Suprapubic skin (tissue), 3 donors: ENCODE results near the gene VAT1L.

Source experiments
- POLR2AphosphoS5 ChIP-seq, 3 donors: sonication (generic); formaldehyde crosslinking; IDR thresholded peaks; one replicate each; pipeline ENCODE4 v1.6.1; 2017; ENCODE audit warnings: antibody characterized with exemption in 3 of 3
- TF ChIP-seq, protein P1 (sequence below), 2 donors: fragments of 200-600 bp in 1 of 2; fragments of 450-650 bp in 1 of 2; sonication (generic) in 1 of 2; IDR thresholded peaks; one replicate each; pipeline ENCODE4 v1.5.1; 2016 to 2019; ENCODE audit warnings: antibody characterized with exemption in 2 of 2, mild to moderate bottlenecking in 1 of 2, moderate library complexity in 1 of 2

DNA sequence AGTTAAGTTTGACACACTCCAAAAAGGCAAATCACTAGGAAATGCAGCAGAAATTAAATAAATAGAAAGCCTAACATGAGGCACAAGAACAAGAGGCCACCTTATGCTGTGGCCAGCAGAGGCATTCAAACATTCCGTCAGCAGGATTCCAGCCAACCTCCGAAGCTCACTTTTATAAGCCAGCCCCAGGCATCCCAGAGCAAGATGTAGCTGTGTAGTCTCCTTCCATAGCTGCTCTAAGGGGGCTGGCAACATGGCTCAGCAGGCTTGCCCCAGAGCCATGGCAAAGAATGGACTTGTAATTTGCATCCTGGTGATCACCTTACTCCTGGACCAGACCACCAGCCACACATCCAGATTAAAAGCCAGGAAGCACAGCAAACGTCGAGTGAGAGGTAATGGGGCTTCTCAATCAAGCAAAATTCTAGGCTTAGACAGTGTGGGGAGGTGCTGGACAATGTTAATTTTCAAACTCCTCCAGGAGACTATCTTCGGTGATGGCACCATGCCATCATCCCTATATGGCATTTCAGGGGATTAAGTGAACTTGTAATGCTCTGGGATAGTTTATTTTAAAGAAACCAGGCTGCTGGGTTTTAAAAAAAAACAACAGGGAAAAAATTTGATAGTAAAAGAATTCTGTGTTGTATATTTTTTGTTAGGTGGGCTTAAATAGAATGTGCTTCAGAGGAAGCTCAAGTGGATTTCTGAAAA is 234.1 kb downstream of the VAT1L start, which contains the start of gene CLEC3A:
- no peak for TF ChIP-seq POLR2AphosphoS5 (IDR thresholded peaks at IDR 0.05)
- TF ChIP-seq, protein P1, sequence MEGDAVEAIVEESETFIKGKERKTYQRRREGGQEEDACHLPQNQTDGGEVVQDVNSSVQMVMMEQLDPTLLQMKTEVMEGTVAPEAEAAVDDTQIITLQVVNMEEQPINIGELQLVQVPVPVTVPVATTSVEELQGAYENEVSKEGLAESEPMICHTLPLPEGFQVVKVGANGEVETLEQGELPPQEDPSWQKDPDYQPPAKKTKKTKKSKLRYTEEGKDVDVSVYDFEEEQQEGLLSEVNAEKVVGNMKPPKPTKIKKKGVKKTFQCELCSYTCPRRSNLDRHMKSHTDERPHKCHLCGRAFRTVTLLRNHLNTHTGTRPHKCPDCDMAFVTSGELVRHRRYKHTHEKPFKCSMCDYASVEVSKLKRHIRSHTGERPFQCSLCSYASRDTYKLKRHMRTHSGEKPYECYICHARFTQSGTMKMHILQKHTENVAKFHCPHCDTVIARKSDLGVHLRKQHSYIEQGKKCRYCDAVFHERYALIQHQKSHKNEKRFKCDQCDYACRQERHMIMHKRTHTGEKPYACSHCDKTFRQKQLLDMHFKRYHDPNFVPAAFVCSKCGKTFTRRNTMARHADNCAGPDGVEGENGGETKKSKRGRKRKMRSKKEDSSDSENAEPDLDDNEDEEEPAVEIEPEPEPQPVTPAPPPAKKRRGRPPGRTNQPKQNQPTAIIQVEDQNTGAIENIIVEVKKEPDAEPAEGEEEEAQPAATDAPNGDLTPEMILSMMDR (IDR thresholded peaks at IDR 0.05), result no peak
